Gastroesophageal sphincter (tissue), 4 donors: Measurements from ENCODE around the gene KCTD8. TPM values are rescaled to one million over a fixed set of nuclear protein-coding genes. Genes with fewer than 3 reads are reported as not detected.

ENCODE experiments used
- ATAC-seq: fragments of 150-250 bp; one replicate; pipeline ENCODE4 v1.9.1; 2016; ENCODE audit warnings: mild to moderate bottlenecking, moderate library complexity
- H3K27ac ChIP-seq, 4 donors: fragments of 200-600 bp; sonication (generic) in 3 of 4; 1 replicate in 3 of 4; 2 replicates in 1 of 4; pipeline ENCODE4 v1.5.1; 2016 to 2019
- H3K27me3 ChIP-seq: fragments of 200-600 bp; sonication (generic); one replicate; pipeline ENCODE4 v1.5.1; 2019
- H3K36me3 ChIP-seq, 2 donors: fragments of 200-600 bp; sonication (generic); one replicate each; pipeline ENCODE4 v1.5.1; 2019; ENCODE audit warnings: control low read depth in 1 of 2
- H3K4me1 ChIP-seq, 3 donors: fragments of 200-600 bp; sonication (generic); 1 replicate in 2 of 3; 2 replicates in 1 of 3; pipeline ENCODE4 v1.5.1; 2016 to 2019; ENCODE audit warnings: control low read depth in 2 of 3
- H3K4me3 ChIP-seq, 2 donors: fragments of 200-600 bp; sonication (generic); one replicate each; pipeline ENCODE4 v1.5.1; 2019; ENCODE audit warnings: mild to moderate bottlenecking in 1 of 2, moderate library complexity in 1 of 2
- H3K9me3 ChIP-seq, 3 donors: fragments of 200-600 bp; sonication (generic); one replicate each; pipeline ENCODE4 v1.5.1; 2017 to 2019; ENCODE audit warnings: control low read depth in 2 of 3
- EP300 ChIP-seq: sonication (generic); formaldehyde crosslinking; IDR thresholded peaks from one replicate; pipeline ENCODE4 v1.6.1; 2017; ENCODE audit warnings: antibody characterized with exemption, mild to moderate bottlenecking
- POLR2A ChIP-seq, 2 donors: fragments of 450-650 bp; IDR thresholded peaks; one replicate each; pipeline ENCODE4 v1.6.1; 2017; ENCODE audit warnings: antibody characterized with exemption in 2 of 2, mild to moderate bottlenecking in 2 of 2, moderate library complexity in 1 of 2
- POLR2AphosphoS5 ChIP-seq: sonication (generic); formaldehyde crosslinking; IDR thresholded peaks from one replicate; pipeline ENCODE4 v1.6.1; 2017; ENCODE audit warnings: antibody characterized with exemption
- WGBS, 2 donors: methylation state at CpG; one replicate each; pipeline ENCODE4 v1.1.5; 2018; ENCODE audit warnings: low coverage in 1 of 2; 5-methylcytosine and 5-hydroxymethylcytosine counted together
- total RNA-seq, 4 donors: library from RNA; depleted of rRNA; stranded (reverse); fragments of >200 nt; gene quantifications; one replicate each; pipeline ENCODE4 v1.1.0, GENCODE V29; 2016
- TF ChIP-seq, protein P1 (sequence below), 4 experiments: fragments of 200-600 bp in 2 of 4; fragments of 450-650 bp in 2 of 4; sonication (generic) in 1 of 4; IDR thresholded peaks; one replicate each; pipeline ENCODE4 v1.5.1; 2017 to 2019; ENCODE audit warnings: antibody characterized with exemption in 4 of 4, mild to moderate bottlenecking in 2 of 4, moderate library complexity in 2 of 4

The KCTD8 gene
- total RNA-seq, 4 donors from 2014 or later: 0.89 to 4.4 (median 2.4) TPM

- ATAC-seq: no peak
- no peaks in the 10 kb centered on the region for H3K4me1 ChIP-seq
- no peaks in the 10 kb centered on the region for H3K36me3 ChIP-seq
- H3K4me3 ChIP-seq: no peak overlapping the region
- 61 to 83% methylated on average over 2 of the region's 2 CpGs for WGBS, 2 donors
- no peaks in the 10 kb centered on the region for H3K27me3 ChIP-seq
- no peak overlapping the region for H3K27ac ChIP-seq
- no peaks in the 10 kb centered on the region for H3K9me3 ChIP-seq
- TF ChIP-seq POLR2AphosphoS5: no peak
- TF ChIP-seq POLR2A (IDR thresholded peaks at IDR 0.05): no peak
- no peak for TF ChIP-seq EP300
- TF ChIP-seq, protein P1, sequence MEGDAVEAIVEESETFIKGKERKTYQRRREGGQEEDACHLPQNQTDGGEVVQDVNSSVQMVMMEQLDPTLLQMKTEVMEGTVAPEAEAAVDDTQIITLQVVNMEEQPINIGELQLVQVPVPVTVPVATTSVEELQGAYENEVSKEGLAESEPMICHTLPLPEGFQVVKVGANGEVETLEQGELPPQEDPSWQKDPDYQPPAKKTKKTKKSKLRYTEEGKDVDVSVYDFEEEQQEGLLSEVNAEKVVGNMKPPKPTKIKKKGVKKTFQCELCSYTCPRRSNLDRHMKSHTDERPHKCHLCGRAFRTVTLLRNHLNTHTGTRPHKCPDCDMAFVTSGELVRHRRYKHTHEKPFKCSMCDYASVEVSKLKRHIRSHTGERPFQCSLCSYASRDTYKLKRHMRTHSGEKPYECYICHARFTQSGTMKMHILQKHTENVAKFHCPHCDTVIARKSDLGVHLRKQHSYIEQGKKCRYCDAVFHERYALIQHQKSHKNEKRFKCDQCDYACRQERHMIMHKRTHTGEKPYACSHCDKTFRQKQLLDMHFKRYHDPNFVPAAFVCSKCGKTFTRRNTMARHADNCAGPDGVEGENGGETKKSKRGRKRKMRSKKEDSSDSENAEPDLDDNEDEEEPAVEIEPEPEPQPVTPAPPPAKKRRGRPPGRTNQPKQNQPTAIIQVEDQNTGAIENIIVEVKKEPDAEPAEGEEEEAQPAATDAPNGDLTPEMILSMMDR (IDR thresholded peaks at IDR 0.05): no peak
These were observed 192.2 kb downstream of the KCTD8 start for GRCh38 chr4:44256414-44256813.

DNA sequence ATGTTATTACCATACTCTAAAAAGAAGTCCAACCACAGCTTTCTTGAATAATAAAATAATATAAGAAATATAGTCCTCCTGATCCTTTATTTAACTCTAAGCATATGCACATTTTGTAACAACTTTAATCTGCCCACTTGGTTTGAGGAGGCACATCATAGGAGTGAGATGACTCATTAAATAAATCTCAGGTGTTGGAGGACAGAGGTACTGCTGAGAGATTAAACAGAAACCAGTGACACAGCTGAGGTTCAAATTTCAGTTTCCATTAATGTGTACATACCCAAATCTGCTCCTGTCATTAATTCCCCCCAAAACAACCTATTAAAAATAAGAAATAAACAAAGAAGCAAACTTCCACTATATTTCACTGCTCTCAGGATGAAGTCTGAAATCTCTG is 211.0 kb downstream of the KCTD8 start:
- Histone ChIP-seq H3K9me3 (no peaks in the 10 kb centered on the region), H3K4me3 (no peak overlapping the region), H3K36me3 (no peaks in the 10 kb centered on the region), H3K27ac (no peak overlapping the region), H3K27me3 (no peaks in the 10 kb centered on the region), H3K4me1 (no peaks in the 10 kb centered on the region)
- TF ChIP-seq EP300: no peak
- no peak for TF ChIP-seq POLR2A (IDR thresholded peaks at IDR 0.05)
- TF ChIP-seq POLR2AphosphoS5: no peak
- TF ChIP-seq, protein P1 (IDR thresholded peaks at IDR 0.05): no peak
- ATAC-seq: no peak

GRCh38 chr4:44235897-44236296 is 212.7 kb downstream of the KCTD8 start:
- no peaks in the 10 kb centered on the region for H3K9me3 ChIP-seq
- ATAC-seq: no peak
- no peaks in the 10 kb centered on the region for H3K27me3 ChIP-seq
- TF ChIP-seq, protein P1 (IDR thresholded peaks at IDR 0.05): no peak
- TF ChIP-seq POLR2AphosphoS5: no peak
- no peaks in the 10 kb centered on the region for H3K4me1 ChIP-seq
- H3K36me3 ChIP-seq: no peaks in the 10 kb centered on the region
- H3K4me3 ChIP-seq: no peak overlapping the region
- H3K27ac ChIP-seq: no peak overlapping the region
- WGBS, 2 donors: 83 to 86% methylated on average over 2 to 3 of the region's 3 CpGs

DNA sequence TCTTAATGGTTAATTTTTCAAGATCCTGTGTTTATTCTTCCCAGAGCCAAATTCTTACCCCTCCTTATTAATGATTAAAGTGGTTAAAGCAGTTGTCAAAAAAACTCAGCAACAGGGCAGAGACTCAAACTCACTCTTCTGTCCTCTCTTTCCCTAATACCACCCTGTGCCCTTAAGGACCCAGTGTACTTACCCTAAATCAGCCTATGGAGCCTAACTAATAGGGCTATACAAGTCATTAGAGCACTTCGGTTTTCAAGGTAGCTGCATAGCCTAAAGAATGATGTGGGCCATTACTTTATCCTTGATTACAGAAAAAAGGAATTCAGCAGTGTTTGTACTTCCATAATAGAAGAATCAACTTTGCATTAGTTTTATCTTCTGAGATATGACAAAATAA is 216.3 kb downstream of the KCTD8 start:
- H3K36me3 ChIP-seq: no peaks in the 10 kb centered on the region
- TF ChIP-seq POLR2AphosphoS5 (no peak), POLR2A (IDR thresholded peaks at IDR 0.05) (no peak), EP300 (no peak)
- TF ChIP-seq, protein P1 (IDR thresholded peaks at IDR 0.05): no peak
- no peaks in the 10 kb centered on the region for H3K9me3 ChIP-seq
- no peaks in the 10 kb centered on the region for H3K4me1 ChIP-seq
- H3K27me3 ChIP-seq: no peaks in the 10 kb centered on the region
- ATAC-seq: no peak
- no peak overlapping the region for H3K4me3 ChIP-seq
- 33 to 42% methylated on average over 1 of the region's 1 CpG for WGBS, 2 donors
- H3K27ac ChIP-seq: no peak overlapping the region

DNA sequence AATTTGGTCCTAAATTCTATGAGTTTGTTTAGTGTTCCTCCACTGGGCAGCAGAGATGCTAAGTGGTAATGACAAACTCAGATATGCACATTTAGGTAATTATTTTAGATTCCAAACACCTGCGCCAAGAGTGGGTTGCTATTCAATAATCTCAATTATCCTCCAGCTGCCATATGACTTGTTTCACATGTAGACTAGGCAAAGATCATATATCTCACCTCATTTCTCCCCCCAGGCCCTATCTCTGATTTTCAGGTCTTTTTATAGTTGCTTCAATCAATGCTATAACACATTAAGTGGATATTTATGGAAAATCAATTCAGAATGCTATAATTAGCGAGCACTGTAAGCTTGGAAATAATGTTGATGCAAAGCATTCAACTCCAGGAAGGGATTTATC is 217.6 kb downstream of the KCTD8 start:
- Histone ChIP-seq H3K9me3 (no peaks in the 10 kb centered on the region), H3K27ac (no peak overlapping the region), H3K27me3 (no peaks in the 10 kb centered on the region), H3K4me1 (no peaks in the 10 kb centered on the region), H3K4me3 (no peak overlapping the region), H3K36me3 (no peaks in the 10 kb centered on the region)
- TF ChIP-seq POLR2A (IDR thresholded peaks at IDR 0.05) (no peak), EP300 (no peak), POLR2AphosphoS5 (no peak)
- TF ChIP-seq, protein P1 (IDR thresholded peaks at IDR 0.05): no peak
- no peak for ATAC-seq
- 91 to 95% methylated on average over 2 of the region's 2 CpGs for WGBS, 2 donors
